ENCODE measurements around the gene TVP23B. TPM values are rescaled to one million over a fixed set of nuclear protein-coding genes. Genes with fewer than 3 reads are reported as not detected.
"Not testable (repeated sequence)": the region's sequence is repeated elsewhere in the genome, so short reads cannot be mapped to it uniquely, and the experiment has no call there.

The TVP23B gene
- total RNA-seq: 10 to 100 TPM; 26.7 to 29.4 TPM
- long read RNA-seq, donor 1, transcript TVP23B-201 (7 exons, 2,064 nt): major isoform, 14 of 17 reads
- long read RNA-seq, donor 1, partial matches to known transcripts: 0 of 17 reads
- long read RNA-seq, donor 1, other reads (novel, unspliced or antisense): 3 of 17 reads
- long read RNA-seq, donor 2, transcript TVP23B-201 (7 exons, 2,064 nt): major isoform, 87 of 99 reads
- long read RNA-seq, donor 2, partial matches to known transcripts: 7 of 99 reads
- long read RNA-seq, donor 2, other reads (novel, unspliced or antisense): 1 of 99 reads

- intact Hi-C loops (cut with DNase I): not testable (repeated sequence)
These were observed at the start of gene TVP23B for GRCh38 chr17:18780991-18781718. Gene TVP23B (plus strand): TSS chr17:18781183. CDS start chr17:18781294, 111 bp downstream.

GRCh38 chr17:18732438-18732837, 48.5 kb upstream of the TVP23B start:
- intact Hi-C loops (cut with DNase I); DNase-seq (ENCODE audit: low spot score): not testable (repeated sequence)

More at GRCh38 chr17:18780991-18781718, at the start of gene TVP23B:
- DNase-seq (ENCODE audit: low spot score): peak; percentile 99

GRCh38 chr17:18733350-18733749, 47.6 kb upstream of the TVP23B start:
- DNase-seq (ENCODE audit: low spot score); intact Hi-C loops (cut with DNase I): not testable (repeated sequence)

GRCh38 chr17:18739616-18740391, 41.2 kb upstream of the TVP23B start:
- DNase-seq (ENCODE audit: low spot score); intact Hi-C loops (cut with DNase I): not testable (repeated sequence)

- DNase-seq (ENCODE audit: low spot score); intact Hi-C loops (cut with DNase I): not testable (repeated sequence)
These were observed 39.8 kb upstream of the TVP23B start for GRCh38 chr17:18741228-18741627.

GRCh38 chr17:18743699-18744421, 37.1 kb upstream of the TVP23B start, which contains the start of gene FBXW10:
Gene FBXW10 (plus strand): TSS chr17:18744054. CDS start chr17:18744245, 191 bp downstream.
- intact Hi-C loops (cut with DNase I); DNase-seq (ENCODE audit: low spot score): not testable (repeated sequence)

- intact Hi-C loops (cut with DNase I): not testable (repeated sequence)
These were observed 36.3 kb upstream of the TVP23B start for GRCh38 chr17:18744726-18745125.

GRCh38 chr17:18746551-18746950, 34.4 kb upstream of the TVP23B start:
- intact Hi-C loops (cut with DNase I): not testable (repeated sequence)

More at GRCh38 chr17:18744726-18745125, 36.3 kb upstream of the TVP23B start:
- not testable (repeated sequence) for DNase-seq (ENCODE audit: low spot score)

GRCh38 chr17:18747501-18747900, 33.5 kb upstream of the TVP23B start:
- intact Hi-C loops (cut with DNase I); DNase-seq (ENCODE audit: low spot score): not testable (repeated sequence)

More at GRCh38 chr17:18746551-18746950, 34.4 kb upstream of the TVP23B start:
- not testable (repeated sequence) for DNase-seq (ENCODE audit: low spot score)

- intact Hi-C loops (cut with DNase I); DNase-seq (ENCODE audit: low spot score): not testable (repeated sequence)
These were observed 30.7 kb upstream of the TVP23B start for GRCh38 chr17:18750242-18750641.

- intact Hi-C loops (cut with DNase I); DNase-seq (ENCODE audit: low spot score): not testable (repeated sequence)
These were observed 27.1 kb upstream of the TVP23B start for GRCh38 chr17:18753829-18754409.

GRCh38 chr17:18755969-18756368, 25.0 kb upstream of the TVP23B start:
- DNase-seq (ENCODE audit: low spot score); intact Hi-C loops (cut with DNase I): not testable (repeated sequence)

- DNase-seq (ENCODE audit: low spot score); intact Hi-C loops (cut with DNase I): not testable (repeated sequence)
These were observed 23.5 kb upstream of the TVP23B start for GRCh38 chr17:18757368-18758044.

GRCh38 chr17:18758344-18758743, 22.6 kb upstream of the TVP23B start:
- intact Hi-C loops (cut with DNase I): not testable (repeated sequence)

GRCh38 chr17:18760221-18760620, 20.8 kb upstream of the TVP23B start:
- intact Hi-C loops (cut with DNase I); DNase-seq (ENCODE audit: low spot score): not testable (repeated sequence)

More at GRCh38 chr17:18758344-18758743, 22.6 kb upstream of the TVP23B start:
- DNase-seq (ENCODE audit: low spot score): not testable (repeated sequence)

GRCh38 chr17:18770572-18770971, 10.4 kb upstream of the TVP23B start:
- DNase-seq (ENCODE audit: low spot score); intact Hi-C loops (cut with DNase I): not testable (repeated sequence)

- DNase-seq (ENCODE audit: low spot score); intact Hi-C loops (cut with DNase I): not testable (repeated sequence)
These were observed 9.9 kb upstream of the TVP23B start for GRCh38 chr17:18771066-18771465.

- intact Hi-C loops (cut with DNase I): no loop called here
- no peak for DNase-seq (ENCODE audit: low spot score)
These were observed 8.5 kb upstream of the TVP23B start for GRCh38 chr17:18772471-18772870.

Data from posterior vena cava (tissue), 2 donors.